ENCODE data around the gene SLPI.

Gene SLPI

GRCh38 chr20:45218124-45218523 is 36.2 kb downstream of the SLPI start:
- H3K27me3 ChIP-seq (ENCODE audit: insufficient read depth, low read length): no peaks in the 10 kb centered on the region
- H3K4me3 ChIP-seq (ENCODE audit: low read length): no peak overlapping the region
- H3K9ac ChIP-seq (ENCODE audit: low read depth, low read length): no peak overlapping the region
- no peak overlapping the region for H3K27ac ChIP-seq (ENCODE audit: low read depth, low read length)
- 86% methylated on average over 4 of the region's 4 CpGs for WGBS
- H3K36me3 ChIP-seq (ENCODE audit: insufficient read depth, low read length): no peaks in the 10 kb centered on the region
- H3K9me3 ChIP-seq (ENCODE audit: insufficient read depth, low read depth, low read length): no peaks in the 10 kb centered on the region
- H3K4me1 ChIP-seq (ENCODE audit: insufficient read depth, low read length): no peaks in the 10 kb centered on the region

- no peak overlapping the region for H3K27ac ChIP-seq (ENCODE audit: low read depth, low read length)
- WGBS: no CpG with 5 or more reads among the region's 3 CpGs
- H3K4me1 ChIP-seq (ENCODE audit: insufficient read depth, low read length): peaks cover 11% of the 10 kb centered on the region; the same call in 1 of the 2 replicates
- H3K9me3 ChIP-seq (ENCODE audit: insufficient read depth, low read depth, low read length): no peaks in the 10 kb centered on the region
- no peaks in the 10 kb centered on the region for H3K36me3 ChIP-seq (ENCODE audit: insufficient read depth, low read length)
- H3K27me3 ChIP-seq (ENCODE audit: insufficient read depth, low read length): no peaks in the 10 kb centered on the region
- H3K4me3 ChIP-seq (ENCODE audit: low read length): no peak overlapping the region
- H3K9ac ChIP-seq (ENCODE audit: low read depth, low read length): no peak overlapping the region
Measured at GRCh38 chr20:45212836-45213235, 41.5 kb downstream of the SLPI start.

GRCh38 chr20:45211569-45212474 is 42.5 kb downstream of the SLPI start:
- Histone ChIP-seq H3K9ac (ENCODE audit: low read depth, low read length) (no peak overlapping the region), H3K4me3 (ENCODE audit: low read length) (no peak overlapping the region), H3K27me3 (ENCODE audit: insufficient read depth, low read length) (no peaks in the 10 kb centered on the region), H3K4me1 (ENCODE audit: insufficient read depth, low read length) (peaks cover 16% of the 10 kb centered on the region; the same call in 1 of the 2 replicates), H3K27ac (ENCODE audit: low read depth, low read length) (no peak overlapping the region), H3K36me3 (ENCODE audit: insufficient read depth, low read length) (no peaks in the 10 kb centered on the region), H3K9me3 (ENCODE audit: insufficient read depth, low read depth, low read length) (no peaks in the 10 kb centered on the region)

GRCh38 chr20:45209924-45210323 is 44.4 kb downstream of the SLPI start:
- Histone ChIP-seq H3K27me3 (ENCODE audit: insufficient read depth, low read length) (no peaks in the 10 kb centered on the region), H3K4me3 (ENCODE audit: low read length) (no peak overlapping the region; the same call in 1 of the 2 replicates), H3K4me1 (ENCODE audit: insufficient read depth, low read length) (peaks cover 21% of the 10 kb centered on the region; the same call in 1 of the 2 replicates), H3K27ac (ENCODE audit: low read depth, low read length) (peak overlapping the region; percentile 29; the same call in 1 of the 2 replicates), H3K9ac (ENCODE audit: low read depth, low read length) (no peak overlapping the region), H3K36me3 (ENCODE audit: insufficient read depth, low read length) (no peaks in the 10 kb centered on the region), H3K9me3 (ENCODE audit: insufficient read depth, low read depth, low read length) (no peaks in the 10 kb centered on the region)
- 88% methylated on average over 1 of the region's 1 CpG for WGBS

GRCh38 chr20:45206725-45207124 is 47.6 kb downstream of the SLPI start, which contains the start of gene SEMG1:
Gene SEMG1, plus strand, starts transcription at chr20:45207033. Its CDS starts 21 bp downstream, at chr20:45207054.
- H3K9ac ChIP-seq (ENCODE audit: low read depth, low read length): no peak within 1 kb of the TSS
- no peaks in the 10 kb centered on the region for H3K36me3 ChIP-seq (ENCODE audit: insufficient read depth, low read length)
- no peak within 1 kb of the TSS for H3K27ac ChIP-seq (ENCODE audit: low read depth, low read length)
- no peak within 1 kb of the TSS for H3K4me3 ChIP-seq (ENCODE audit: low read length)
- peaks cover 21% of the 10 kb centered on the region; the same call in 1 of the 2 replicates for H3K4me1 ChIP-seq (ENCODE audit: insufficient read depth, low read length)
- H3K27me3 ChIP-seq (ENCODE audit: insufficient read depth, low read length): no peaks in the 10 kb centered on the region
- H3K9me3 ChIP-seq (ENCODE audit: insufficient read depth, low read depth, low read length): no peaks in the 10 kb centered on the region
- WGBS: 57% methylated on average over 1 of the region's 1 CpG

Measured in HUES64 (cell line).